ENCODE measurements around the gene IGFBP2. TPM values are rescaled to one million over a fixed set of nuclear protein-coding genes. Genes with fewer than 3 reads are reported as not detected.

The IGFBP2 gene
- total and polyA plus RNA-seq, 2 of the 8 experiments (the other 6 are each of a cell fraction or from before 2014, with no cell fraction given): 326 to 782 TPM

DNA sequence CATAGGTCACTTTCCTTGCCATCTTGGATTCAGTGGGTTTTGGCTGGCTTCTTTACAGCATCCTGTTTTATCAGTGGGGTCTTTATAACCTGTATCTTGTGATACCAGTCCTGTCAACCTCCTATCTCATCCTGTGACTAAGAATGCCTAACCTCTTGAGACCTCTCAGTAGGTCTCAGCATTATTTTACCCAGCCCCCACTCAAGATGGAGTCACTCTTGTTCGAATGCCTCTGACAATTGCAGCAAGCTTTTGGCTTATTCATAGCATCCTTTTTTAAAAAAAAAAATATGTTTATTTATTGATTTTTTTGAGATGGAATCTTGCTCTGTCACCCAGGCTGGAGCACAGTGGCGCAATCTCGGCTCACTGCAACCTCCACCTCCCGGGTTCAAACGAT is 24.7 kb upstream of the IGFBP2 start:
- Histone ChIP-seq H3K23me2 (ENCODE audit: low read depth, low read length) (peaks cover 4% of the 10 kb centered on the region; the same call in 1 of the 2 replicates), H3K56ac (replicated peaks; ENCODE audit: insufficient read length, low read depth, low read length) (no peak overlapping the region), H3K27ac (ENCODE audit: low read depth, low read length) (no peak overlapping the region), H3K9me3 (ENCODE audit: insufficient read depth in 2 of 2, low read depth in 1 of 2, low read length in 1 of 2) (no peaks in the 10 kb centered on the region), H4K20me1 (replicated peaks in 1 of 2; ENCODE audit: control insufficient read depth in 1 of 2, insufficient read depth in 2 of 2, low read length in 2 of 2) (no peaks in the 10 kb centered on the region), H2BK20ac (ENCODE audit: low read length) (no peak overlapping the region), H3K23ac (ENCODE audit: insufficient read length) (no peak overlapping the region), H3K79me2 (ENCODE audit: control insufficient read depth in 1 of 2, insufficient read depth in 2 of 2, low read length in 2 of 2) (no peaks in the 10 kb centered on the region), H3K4me3 (ENCODE audit: extremely low read depth in 1 of 4, insufficient read depth in 2 of 4, low read depth in 3 of 4, low read length in 4 of 4) (no peak overlapping the region), H2AFZ (ENCODE audit: low read length) (no peak overlapping the region), H4K91ac (replicated peaks; ENCODE audit: insufficient read length, low read length) (no peak overlapping the region), H3K9ac (replicated peaks in 1 of 4; ENCODE audit: extremely low read depth in 1 of 4, low read depth in 3 of 4, low read length in 3 of 4) (no peak overlapping the region), H3K4me1 (replicated peaks in 1 of 4; ENCODE audit: control insufficient read depth in 3 of 4, insufficient read depth in 4 of 4, low read length in 3 of 4) (peaks cover 6 to 14% (median 11%) of the 10 kb centered on the region in 4 experiments), H3K14ac (ENCODE audit: insufficient read length) (no peak overlapping the region), H2BK5ac (ENCODE audit: low read depth, low read length) (no peak overlapping the region), H4K8ac (ENCODE audit: extremely low read depth, insufficient read depth, low read length) (no peak overlapping the region), H2BK15ac (ENCODE audit: low read length) (no peak overlapping the region), H4K5ac (ENCODE audit: insufficient read length, low read depth, low read length) (no peak overlapping the region), H3K27me3 (replicated peaks in 1 of 4; ENCODE audit: control insufficient read depth in 3 of 4, extremely low read depth in 1 of 4, insufficient read depth in 3 of 4, low read length in 3 of 4) (peaks cover 0 to 2% (median under 1%) of the 10 kb centered on the region in 4 experiments; a peak in 1 of 7 replicates), H3K18ac (ENCODE audit: extremely low read depth, low read length) (no peak overlapping the region), H2BK12ac (ENCODE audit: low read depth, low read length) (no peak overlapping the region), H2AK5ac (ENCODE audit: low read depth, low read length) (no peak overlapping the region), H3K4ac (replicated peaks; ENCODE audit: insufficient read length, low read depth, low read length) (no peak overlapping the region), H3K4me2 (ENCODE audit: insufficient read depth in 1 of 2, low read depth in 2 of 2, low read length in 2 of 2) (no peak overlapping the region), H3K79me1 (ENCODE audit: low read depth, low read length) (no peaks in the 10 kb centered on the region), H2BK120ac (replicated peaks; ENCODE audit: low read depth, low read length) (no peak overlapping the region), H3K36me3 (ENCODE audit: control insufficient read depth in 2 of 4, insufficient read depth in 4 of 4, low read length in 3 of 4) (no peaks in the 10 kb centered on the region)
- ChIA-PET POLR2A (ENCODE audit: partially characterized antibody) (no interaction called here), CTCF (ENCODE audit: partially characterized antibody) (interaction anchor here (0.6 to 1.5 kb wide), 5 partner anchors 24 to 91 kb away, joined by 3 to 7 read pairs (median 3); no protein-coding TSS in a partner anchor)
- FAIRE-seq (no peak), DNase-seq (ENCODE audit: low read depth in 1 of 2, low spot score in 2 of 2) (no peak)
- WGBS, 2 experiments (ENCODE audit: extremely low coverage in 1 of 2, insufficient coverage in 1 of 2, insufficient read length in 1 of 2, insufficient replicate concordance in 2 of 2, low coverage in 1 of 2, low lambda C conversion rate in 2 of 2, missing lambda C conversion rate in 1 of 2): 96% methylated on average over 5 of the region's 5 CpGs; no CpG with 5 or more reads in 1 of the 2 experiments
- TF ChIP-seq GABPA (IDR thresholded peaks at IDR 0.05; ENCODE audit: borderline replicate concordance, insufficient read depth, low read length) (no peak), NRF1 (IDR thresholded peaks at IDR 0.05; ENCODE audit: low read depth, low read length) (no peak), KDM5A (IDR thresholded peaks at IDR 0.05; ENCODE audit: low read length) (no peak), SIX5 (IDR thresholded peaks at IDR 0.05; ENCODE audit: low read depth, low read length) (no peak), POU5F1 (IDR thresholded peaks at IDR 0.05; ENCODE audit: low read depth, low read length) (no peak), TAF7 (optimal IDR thresholded peaks at IDR 0.05; ENCODE audit: borderline replicate concordance, low read depth, low read length) (no peak), CHD1 (IDR thresholded peaks at IDR 0.05; ENCODE audit: low read depth, low read length) (no peak), GTF2F1 (IDR thresholded peaks at IDR 0.05; ENCODE audit: borderline replicate concordance, low read depth, low read length) (no peak), TAF1 (IDR thresholded peaks at IDR 0.05; ENCODE audit: low read depth, low read length) (no peak), TEAD4 (IDR thresholded peaks at IDR 0.05; ENCODE audit: low read depth, low read length) (no peak), RAD21 (IDR thresholded peaks at IDR 0.05 in 1 of 2, conservative IDR thresholded peaks at IDR 0.05 in 1 of 2; ENCODE audit: low read depth in 2 of 2, low read length in 2 of 2) (no peak), YY1 (IDR thresholded peaks at IDR 0.05; ENCODE audit: low read depth, low read length) (no peak), FOSL1 (IDR thresholded peaks at IDR 0.05; ENCODE audit: insufficient read depth, low read depth, low read length) (no peak), ZNF274 (IDR thresholded peaks at IDR 0.05; ENCODE audit: borderline replicate concordance, extremely low read depth, low read length) (no peak)
- TF ChIP-seq, protein P1, sequence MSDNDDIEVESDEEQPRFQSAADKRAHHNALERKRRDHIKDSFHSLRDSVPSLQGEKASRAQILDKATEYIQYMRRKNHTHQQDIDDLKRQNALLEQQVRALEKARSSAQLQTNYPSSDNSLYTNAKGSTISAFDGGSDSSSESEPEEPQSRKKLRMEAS (IDR thresholded peaks at IDR 0.05): no peak

Measured in H1 (cell line).